Dermis blood vessel endothelial cell (primary cell): ENCODE results near the gene SLC6A6. TPM values are rescaled to one million over a fixed set of nuclear protein-coding genes. Genes with fewer than 3 reads are reported as not detected.
"Not testable (repeated sequence)": the region's sequence is repeated elsewhere in the genome, so short reads cannot be mapped to it uniquely, and the experiment has no call there.

Experiments used
- DNase-seq: peaks from one replicate; pipeline ENCODE4 v3.0.0; 2010
- total RNA-seq: library from RNA; depleted of rRNA; stranded (reverse); fragments of >200 nt; gene quantifications from 2 replicates; pipeline ENCODE4 v1.2.3, GENCODE V29; 2014

Gene SLC6A6
- total RNA-seq, 1 donor from 2014 or later, result 10.9 TPM

DNA sequence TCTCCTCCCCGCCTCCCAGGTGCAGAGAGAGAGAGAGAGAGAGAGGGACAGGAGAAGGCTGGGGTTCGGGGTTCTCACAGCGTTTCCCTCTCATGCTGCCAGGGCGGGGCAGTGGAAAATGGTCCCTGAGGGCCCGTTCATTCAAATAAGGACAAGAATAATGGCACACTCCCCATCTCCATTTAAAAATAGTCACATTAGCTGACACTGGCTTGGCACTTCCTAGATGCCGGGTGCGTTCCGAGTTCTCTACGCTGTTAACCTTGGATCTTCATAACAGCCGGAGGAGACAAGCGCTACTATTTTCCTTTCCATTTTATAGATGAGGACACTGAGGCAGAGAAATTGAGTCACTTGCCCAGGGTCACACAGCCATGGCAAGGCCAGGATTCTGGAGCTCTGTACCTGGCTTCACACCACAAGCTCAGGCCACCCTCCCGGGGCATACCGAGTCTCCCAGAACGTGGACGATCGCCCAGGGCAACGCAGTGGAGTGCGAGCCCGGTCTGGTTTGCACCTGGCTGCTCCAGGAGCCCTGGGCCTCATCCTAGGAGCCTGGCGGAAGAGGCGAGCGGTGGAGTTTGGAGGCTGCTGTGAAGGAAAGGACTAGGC lies 608 bp upstream of the SLC6A6 start:
- DNase-seq, result no peak

DNA sequence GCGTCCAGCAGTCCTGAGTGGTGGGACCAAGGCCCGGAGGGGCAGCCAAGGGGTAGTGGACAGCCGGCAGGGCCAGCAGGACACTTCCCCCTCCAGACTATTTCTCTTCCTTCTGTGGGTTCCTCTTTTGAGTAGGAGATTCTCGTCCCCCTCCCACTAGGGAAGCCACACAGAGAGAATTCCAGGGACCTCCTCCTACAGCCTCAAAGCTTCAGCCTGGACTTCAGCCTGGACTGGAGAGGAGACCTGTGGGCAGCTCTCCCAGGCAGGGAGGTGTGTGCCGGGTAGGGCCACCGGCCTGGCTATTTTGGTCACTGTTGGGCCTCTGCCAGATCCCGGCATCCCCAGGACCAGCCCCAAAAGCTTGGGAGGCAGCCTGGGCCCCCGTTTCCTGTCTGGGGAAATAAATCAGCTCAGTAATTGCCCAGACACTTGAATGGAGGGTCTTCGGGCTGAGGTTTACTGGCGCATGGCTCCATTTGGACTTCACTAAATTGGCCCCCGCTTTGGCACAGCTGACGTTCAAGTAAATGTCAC lies 1.3 kb downstream of the SLC6A6 start:
- peak; percentile 25 for DNase-seq

DNA sequence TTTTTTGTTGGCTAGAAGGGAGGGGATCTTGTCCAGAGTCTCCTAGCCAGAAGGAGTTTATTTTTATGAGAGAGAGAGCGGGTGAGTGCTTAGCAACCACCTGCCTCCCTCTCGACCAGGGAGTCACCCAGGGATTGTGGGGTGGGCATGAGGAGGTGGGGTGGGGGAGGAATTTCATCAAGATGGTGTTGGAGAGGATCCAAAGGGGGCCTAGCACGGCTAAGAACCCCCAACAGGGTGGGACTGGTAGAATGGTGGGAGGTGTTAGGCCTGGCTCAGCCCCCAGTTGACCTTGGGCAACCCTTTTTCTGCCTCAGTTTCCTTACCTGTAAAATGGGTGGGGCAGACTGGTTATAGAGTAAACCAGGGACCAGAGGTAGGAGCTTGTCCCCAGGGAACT lies 1.8 kb downstream of the SLC6A6 start:
- no peak for DNase-seq

DNA sequence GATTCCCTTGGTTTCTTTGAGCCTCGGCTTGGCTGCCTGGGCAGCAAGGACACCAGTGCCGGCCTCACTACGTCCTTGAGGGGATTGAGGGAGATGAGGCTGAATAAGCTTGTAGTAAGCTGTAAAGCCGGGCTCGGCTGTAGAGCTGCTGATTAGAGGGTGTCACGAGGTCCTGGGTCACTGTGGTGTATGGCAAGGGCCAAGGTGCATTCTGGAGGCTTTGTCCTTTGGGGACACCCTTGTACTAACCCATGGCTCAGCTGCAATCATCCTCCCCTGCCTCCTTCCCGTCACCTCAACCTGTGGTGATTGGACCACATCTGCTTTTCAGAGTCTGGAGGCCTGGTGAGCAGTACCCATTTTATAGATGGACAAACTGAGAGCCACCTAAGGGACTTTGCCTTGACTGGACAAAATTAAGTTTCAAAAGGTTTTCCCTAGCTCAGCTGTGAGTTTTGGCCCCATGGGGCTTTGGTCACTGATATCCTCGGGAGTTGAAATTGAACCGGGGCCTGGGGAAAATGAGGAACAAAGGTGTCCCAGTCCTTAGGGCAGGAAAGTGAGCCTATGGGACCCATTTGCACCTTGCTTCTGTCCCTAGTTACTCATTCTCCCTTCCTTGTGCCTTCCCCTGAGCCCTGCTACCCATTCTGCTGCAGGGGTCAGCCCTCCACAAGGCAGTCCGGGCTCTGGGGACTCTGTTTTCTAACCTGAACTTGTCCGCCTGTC lies 2.4 kb downstream of the SLC6A6 start:
- DNase-seq, result no peak

DNA sequence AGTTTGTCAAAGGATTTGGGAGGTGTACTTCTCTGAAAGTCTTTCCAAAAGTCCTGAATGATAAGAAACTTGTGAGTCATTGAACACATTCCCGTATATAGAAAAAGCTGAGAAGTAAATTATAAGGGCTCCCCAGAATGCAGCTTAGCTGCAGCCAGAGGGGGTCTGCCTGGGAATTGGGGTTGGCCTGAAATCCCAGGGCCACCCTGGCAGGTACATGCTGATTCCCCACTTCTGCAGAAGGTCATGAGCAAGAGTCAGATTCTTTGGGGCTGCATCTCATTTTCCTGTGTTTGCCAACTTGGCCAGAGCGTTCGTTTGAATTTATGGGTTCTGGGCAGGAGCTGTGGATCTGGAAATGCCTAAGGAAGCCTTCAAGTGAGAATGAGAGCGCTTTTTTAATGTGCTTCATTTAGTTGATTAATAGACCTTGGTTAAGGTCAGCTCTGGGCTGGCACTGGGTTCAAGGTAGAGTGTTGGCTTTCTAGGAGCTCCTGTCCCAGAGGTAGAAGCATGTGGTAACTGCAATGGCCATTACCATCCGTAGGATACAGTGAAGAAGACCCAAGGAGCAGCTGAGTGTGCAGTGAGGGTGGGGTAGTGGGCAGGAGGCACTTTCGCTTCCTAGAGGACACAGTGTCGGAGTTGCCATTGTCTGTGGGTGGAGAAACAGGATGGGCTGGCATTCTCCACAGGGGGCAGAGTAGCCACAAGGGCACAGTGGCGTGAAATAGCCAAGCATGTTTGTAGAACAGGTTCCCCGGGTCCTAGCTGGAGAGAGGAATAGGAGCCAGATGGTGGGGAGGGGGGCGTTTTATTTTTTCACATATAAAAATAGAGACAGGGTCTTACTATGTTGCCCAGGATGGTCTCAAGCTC lies 3.2 kb downstream of the SLC6A6 start:
- DNase-seq, result peak; percentile 18

DNA sequence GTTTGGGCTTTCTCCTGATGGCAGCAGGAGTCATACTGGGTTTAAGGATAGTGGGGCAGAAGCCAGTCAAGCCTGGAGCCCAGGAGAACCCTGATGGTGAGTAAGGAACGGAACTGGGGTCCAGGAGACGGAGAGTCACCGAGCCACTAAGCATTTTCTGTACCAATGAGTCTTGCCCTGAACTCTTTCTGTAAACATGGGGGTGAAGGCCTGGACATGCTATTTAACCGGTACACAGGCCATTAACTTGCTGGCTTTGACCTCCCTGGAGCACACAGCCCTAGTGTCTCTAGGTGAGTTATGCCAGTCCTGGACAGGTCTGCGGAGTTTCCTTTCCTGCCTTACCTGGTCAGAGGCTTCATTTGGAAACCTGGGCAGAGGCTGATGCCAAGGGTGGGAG lies 3.9 kb downstream of the SLC6A6 start:
- DNase-seq, result no peak

DNA sequence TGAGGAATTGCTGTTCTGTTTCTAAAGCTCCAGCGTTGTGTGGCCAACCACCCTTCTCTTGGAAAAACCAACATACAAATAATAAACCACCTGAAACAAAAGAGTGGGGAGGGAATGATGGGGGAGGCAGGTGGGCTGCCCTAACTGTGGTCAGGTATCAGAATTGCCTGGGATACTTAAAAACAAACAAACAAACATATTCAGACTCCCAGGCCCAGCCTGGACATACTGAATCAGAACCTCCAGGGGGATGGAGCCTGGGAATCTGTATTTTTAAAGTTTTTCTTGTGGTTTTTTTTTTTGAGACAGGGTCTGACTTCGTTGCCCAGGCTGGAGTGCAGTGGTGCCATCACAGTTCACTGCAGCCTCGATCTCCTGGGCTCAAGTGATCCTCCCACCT lies 4.4 kb downstream of the SLC6A6 start:
- DNase-seq, result no peak

DNA sequence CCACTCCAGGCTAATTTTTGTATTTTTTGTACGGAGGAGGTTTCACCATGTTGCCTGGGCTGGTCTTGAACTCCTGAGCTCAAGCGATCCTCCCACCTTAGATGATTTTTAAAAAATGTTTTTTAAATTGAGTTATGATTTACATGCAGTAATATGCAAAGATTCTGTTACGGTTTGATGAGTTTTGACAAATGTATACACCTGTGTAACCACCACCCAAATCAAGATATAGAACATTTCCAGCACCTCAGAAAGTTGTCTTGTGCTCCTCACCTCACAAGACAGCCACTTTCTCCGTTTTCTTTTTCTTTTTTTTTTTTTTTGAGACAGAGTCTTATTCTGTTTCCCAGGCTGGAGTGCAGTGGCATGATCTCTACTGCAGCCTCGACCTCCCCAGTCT lies 4.8 kb downstream of the SLC6A6 start:
- DNase-seq, result no peak

DNA sequence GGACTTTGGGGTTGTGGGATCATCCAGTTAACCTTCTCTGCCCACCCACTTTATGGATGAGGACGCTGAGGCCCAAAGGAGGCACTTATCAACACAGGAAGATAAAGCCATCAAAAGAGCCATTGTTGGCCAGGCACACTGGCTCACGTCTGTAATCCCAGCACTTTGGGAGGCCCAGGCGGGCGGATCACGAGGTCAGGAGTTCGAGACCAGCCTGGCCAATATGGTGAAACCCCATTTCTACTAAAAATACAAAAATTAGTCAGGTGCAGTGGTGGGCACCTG lies 7.3 kb downstream of the SLC6A6 start:
- not testable (repeated sequence) for DNase-seq

DNA sequence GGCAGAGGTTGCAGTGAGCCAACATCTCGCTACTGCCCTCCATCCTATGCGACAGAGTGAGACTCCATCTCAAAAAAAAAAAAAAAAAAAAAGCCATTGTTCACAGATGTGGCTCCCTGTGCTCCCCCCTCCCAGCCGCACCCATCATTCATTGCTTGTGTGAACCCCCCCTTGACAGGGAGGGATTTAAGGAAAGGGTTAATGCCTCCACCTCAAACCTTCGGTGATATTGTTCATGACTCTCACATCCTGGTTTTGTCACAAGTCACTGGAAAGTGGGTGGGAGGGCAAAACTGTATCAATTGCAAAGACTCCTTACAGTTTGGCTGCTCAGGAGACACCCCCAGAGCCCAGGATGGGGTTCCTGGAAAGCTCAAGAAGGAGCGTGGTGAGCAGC lies 7.7 kb downstream of the SLC6A6 start:
- DNase-seq, result no peak

DNA sequence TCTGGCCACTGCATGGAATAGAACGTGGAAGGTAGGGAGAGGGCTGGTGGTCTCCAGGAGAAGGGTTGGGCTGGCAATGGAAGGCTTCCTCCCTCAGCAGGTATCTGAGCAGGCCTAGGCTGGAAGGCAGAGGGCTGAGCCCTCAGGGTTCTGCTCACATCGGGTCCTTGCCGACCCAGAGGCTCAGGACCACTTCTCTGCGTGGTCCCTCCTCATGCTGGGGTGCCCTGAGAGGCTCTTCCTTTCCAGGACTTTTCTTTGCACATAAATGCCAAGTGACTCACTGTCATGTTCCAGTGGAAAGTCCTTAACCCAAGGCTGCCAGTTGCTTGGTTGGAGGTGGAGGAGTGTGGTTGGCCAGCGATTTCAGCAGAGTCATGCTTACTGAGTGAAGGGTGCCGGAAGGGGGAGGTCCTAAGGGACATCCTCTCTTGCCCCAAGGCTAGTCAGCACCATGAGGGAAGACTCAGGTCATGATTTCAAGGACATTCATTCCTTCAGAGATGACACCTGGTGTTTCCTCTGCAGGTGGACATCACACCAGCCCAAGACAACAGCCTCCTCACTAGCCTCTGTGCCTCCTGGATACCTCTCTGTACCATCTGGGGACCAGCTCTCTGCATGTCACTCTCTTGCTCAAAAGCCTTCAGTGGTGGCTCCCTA lies 8.2 kb downstream of the SLC6A6 start:
- DNase-seq, result peak; percentile 70

DNA sequence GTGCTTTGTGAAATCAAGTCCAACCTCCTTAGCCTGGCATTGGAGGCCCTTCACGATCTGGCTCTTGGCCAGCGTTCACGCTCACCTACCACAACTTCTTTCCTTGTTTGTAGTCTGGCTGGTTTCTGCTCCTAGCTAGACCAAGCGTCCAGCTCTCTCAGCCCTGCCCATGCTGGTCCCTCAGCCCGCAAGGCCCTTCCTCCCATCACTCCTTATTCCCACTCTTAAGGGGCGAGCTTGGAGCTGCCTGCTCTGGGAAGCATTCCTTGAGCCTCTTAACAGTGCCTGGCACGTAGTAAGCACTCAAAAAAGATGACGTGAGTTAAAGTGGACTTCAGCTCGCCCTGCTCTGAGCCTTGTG lies 8.7 kb downstream of the SLC6A6 start:
- DNase-seq, result no peak

DNA sequence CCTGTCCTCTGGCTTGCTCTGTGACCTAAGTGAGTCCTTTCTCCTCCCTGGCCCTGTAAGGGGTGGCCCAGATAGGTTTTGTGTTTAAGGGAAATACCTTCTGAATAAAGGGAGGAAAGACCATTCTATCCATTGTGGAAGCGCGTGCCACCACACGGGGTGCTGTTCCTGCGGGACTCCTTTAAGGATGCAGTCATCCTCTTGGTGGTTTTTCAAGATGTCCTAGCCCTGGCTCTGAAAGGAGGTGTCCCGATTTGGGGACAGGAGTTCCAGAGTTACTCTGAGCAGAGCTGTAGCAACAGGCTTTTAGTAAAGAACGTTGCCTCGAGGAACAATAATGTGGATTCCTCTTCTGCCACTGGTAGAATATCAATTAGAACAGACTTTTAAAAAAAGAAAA lies 9.6 kb downstream of the SLC6A6 start:
- no peak for DNase-seq

DNA sequence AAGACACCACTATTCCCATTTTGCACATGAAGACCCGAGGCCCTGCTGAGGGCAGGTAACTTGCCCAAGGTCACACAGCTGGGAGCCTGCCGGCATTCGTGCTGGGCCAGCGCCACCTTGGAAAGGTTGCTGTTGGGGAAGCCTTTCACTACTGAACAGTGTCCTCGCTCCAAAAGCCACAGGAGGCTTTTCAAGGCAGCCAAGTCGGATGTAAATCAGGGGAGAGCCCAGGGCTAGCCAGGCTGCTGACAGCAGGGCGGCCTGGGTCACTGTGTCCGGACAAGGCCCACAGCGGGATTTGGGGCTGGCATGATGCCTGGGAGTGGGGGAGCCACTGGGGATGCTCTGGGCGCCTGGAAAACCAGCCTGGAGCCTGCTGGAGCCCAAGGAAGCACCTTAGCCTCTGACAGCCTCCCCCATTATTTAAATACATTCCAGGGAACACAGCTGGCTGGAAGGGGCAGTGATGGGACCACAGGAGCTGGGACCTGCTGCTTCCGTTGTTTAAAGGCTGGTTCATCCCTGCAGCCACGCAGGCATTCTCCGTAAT lies 10.5 kb downstream of the SLC6A6 start:
- DNase-seq, result no peak

DNA sequence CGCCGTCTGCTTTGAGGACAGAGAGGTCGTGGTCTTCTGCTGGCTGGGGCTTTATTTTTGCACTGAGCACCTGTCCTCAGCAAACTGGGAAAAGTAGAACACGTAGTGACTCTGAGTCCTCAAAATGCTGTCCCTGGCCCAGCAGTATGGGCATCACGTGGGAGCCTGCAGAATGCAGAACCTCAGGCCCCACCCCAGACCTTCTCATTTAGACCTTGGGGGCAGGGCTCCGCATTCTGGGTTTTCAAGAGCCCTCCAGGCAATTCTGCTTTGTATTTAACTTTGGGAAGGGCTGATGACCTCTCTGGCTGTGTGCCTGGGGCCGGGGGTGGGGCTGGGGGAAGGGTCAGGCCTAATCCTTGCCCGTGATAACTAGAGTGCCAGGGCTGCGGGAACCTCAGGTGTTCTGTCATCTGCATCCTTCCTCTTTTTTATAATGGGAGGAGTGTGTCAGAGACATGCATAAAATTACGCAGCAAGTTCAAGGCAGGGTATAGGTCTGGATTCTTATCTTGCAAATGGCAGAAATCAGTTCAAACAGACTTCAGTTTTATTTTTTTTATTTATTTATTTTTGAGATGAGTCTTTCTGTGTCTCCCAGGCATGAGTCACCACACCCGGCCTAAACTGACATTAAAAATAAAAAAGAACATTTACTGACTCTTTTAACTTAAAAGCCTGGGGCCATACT lies 11.1 kb downstream of the SLC6A6 start:
- DNase-seq, result no peak

DNA sequence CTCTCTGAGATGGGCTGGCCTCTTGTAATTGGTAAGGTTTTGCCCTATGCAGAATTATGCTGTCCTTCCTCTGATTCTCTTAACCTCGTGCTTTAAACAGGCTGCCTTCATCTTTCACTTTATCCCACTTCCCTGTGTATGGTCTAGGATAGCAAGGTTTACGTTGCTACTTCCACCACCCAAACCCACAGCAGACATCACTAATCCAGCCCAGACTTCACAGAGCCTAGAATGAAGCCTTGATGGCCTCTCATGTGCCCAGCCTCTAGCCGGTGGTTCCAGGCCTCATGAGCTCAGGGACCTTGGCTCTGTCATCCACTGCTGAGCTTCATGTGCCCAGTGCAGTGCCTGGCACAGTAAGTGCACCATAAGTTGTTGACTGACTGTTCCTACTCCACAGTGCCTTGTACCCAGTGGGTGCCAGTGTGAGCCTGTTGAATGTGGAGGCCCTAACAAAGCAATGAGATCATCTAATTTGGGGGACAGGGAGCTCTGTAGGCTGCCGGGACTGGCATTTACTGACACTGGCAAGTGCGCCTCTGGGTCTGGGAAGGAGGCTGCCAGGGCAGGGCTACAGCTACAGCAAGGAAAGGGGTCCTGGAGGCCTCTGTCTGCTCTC lies 12.5 kb downstream of the SLC6A6 start:
- no peak for DNase-seq

DNA sequence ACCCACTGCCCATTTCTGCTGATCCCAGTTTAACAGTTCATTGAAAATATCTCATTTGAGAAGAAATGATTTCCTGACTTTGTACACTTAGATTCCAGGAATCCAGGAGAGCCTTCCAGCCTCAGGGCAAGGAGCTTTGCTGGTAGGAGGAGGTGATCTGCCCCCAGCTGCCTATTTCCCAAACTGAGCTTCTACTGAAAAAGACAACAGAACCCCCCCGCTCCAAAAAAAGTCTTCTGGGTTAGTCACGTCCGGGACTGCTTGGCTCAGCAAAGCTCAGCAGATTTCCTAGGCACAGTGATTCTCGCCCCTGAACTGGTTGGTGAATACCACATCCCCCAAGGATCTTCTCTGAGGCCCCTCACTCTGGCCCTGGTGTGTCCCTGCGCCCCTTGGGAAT lies 13.1 kb downstream of the SLC6A6 start:
- no peak for DNase-seq

DNA sequence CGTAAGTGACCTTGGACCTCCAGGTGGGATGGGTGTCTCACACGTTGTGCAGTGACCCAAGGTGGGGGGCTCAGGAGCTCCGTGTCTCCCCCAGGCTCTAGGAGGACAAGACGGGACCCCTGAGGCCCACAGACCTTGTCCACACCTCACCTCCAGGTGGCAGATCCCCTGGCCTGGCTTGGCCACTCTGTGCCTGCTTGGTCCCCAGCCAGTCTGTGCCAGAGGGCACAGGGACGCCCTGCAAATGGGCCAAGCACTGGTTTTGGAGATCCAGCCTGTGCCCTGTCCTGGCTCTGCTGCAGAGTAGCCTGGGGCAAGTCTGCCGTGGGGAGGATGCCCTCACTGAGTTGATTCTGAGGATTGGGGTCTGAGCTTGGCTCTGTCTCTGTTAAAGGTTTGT lies 14.0 kb downstream of the SLC6A6 start:
- DNase-seq, result no peak

DNA sequence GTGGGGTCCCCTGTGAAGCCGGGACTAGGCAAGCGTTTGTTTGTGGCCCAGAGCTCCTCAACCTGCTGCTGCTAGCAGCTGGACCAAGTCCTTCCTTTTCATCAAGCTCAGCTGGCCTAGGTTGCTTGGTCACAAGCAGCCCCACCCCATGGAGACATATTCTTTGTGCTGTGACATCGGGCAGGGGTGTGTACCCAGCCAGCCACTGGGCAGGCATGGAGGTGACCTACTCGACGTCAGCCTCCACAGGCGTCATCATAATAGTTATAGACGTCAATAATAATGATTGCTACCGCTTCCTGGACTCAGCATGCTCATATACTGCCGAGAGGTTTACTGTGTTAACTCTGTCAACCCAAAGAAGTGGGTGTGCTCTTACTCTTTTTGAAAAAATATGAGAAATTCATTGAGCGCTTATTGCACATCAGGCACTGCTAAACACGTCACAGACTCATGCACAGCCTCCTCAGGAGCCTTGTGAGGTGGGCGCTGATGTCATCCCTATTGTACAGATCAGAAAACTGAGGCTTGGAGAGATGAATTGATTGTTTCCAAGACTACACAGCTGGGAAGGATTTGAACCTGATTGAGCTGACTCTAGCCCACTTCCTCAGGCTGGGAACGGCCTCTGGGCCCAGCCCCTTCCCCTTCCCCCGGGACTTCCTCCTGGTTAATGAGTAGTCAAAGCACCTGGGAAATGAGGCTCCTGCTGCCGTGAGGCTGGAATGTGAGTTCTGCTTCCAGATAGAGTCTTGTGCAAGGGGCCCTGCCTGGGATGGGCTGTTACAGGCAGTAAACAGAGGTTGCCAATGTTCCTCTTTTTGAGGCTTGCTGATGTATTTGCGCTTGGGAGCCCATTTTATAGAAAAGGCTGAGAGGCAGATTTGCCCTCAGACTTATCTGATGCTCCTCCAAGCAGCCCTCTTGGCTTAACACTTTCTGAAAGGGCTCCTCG lies 16.2 kb downstream of the SLC6A6 start:
- no peak for DNase-seq
